Measurements from ENCODE around the gene NSMF.

The NSMF gene

GRCh38 chr9:137433349-137433915, 25.7 kb downstream of the NSMF start:
- DNase-seq (ENCODE audit: low read depth in 2 of 2) = no peak

- DNase-seq (ENCODE audit: low read depth in 2 of 2) = no peak
Observed at GRCh38 chr9:137432687-137433348, 26.3 kb downstream of the NSMF start.

GRCh38 chr9:137431416-137431931, 27.7 kb downstream of the NSMF start:
- no peak for DNase-seq (ENCODE audit: low read depth in 2 of 2)

GRCh38 chr9:137430723-137431415, 28.3 kb downstream of the NSMF start:
- no peak for DNase-seq (ENCODE audit: low read depth in 2 of 2)

GRCh38 chr9:137429974-137430722, 29.0 kb downstream of the NSMF start:
- no peak for DNase-seq (ENCODE audit: low read depth in 2 of 2)

GRCh38 chr9:137429546-137429890, 29.6 kb downstream of the NSMF start:
- no peak for DNase-seq (ENCODE audit: low read depth in 2 of 2)

GRCh38 chr9:137428841-137429545, 30.1 kb downstream of the NSMF start:
- no peak for DNase-seq (ENCODE audit: low read depth in 2 of 2)

- DNase-seq (ENCODE audit: low read depth in 2 of 2) = no peak
Observed at GRCh38 chr9:137428311-137428630, 30.9 kb downstream of the NSMF start.

GRCh38 chr9:137427454-137428310, 31.5 kb downstream of the NSMF start:
- no peak for DNase-seq (ENCODE audit: low read depth in 2 of 2)

GRCh38 chr9:137426018-137426681, 33.0 kb downstream of the NSMF start:
- no peak for DNase-seq (ENCODE audit: low read depth in 2 of 2)

GRCh38 chr9:137423514-137424291, 35.4 kb downstream of the NSMF start:
- DNase-seq (ENCODE audit: low read depth in 2 of 2) = no peak

GRCh38 chr9:137422604-137423513, 36.3 kb downstream of the NSMF start, which contains the start of the genes EXD3 and NOXA1:
EXD3 (minus strand) TSS chr9:137423162; CDS start chr9:137395357, 27,805 bp downstream.
NOXA1 (plus strand) TSS chr9:137423393; CDS start chr9:137423530, 137 bp downstream.
- DNase-seq (ENCODE audit: low read depth in 2 of 2) = peak; percentile 88 to 97

- no peak for DNase-seq (ENCODE audit: low read depth in 2 of 2)
Observed at GRCh38 chr9:137421838-137422603, 37.1 kb downstream of the NSMF start.

- no peak for DNase-seq (ENCODE audit: low read depth in 2 of 2)
Observed at GRCh38 chr9:137417161-137418021, 41.7 kb downstream of the NSMF start.

- DNase-seq (ENCODE audit: low read depth in 2 of 2) = no peak
Observed at GRCh38 chr9:137416563-137417151, 42.5 kb downstream of the NSMF start.

- no peak for DNase-seq (ENCODE audit: low read depth in 2 of 2)
Observed at GRCh38 chr9:137416006-137416562, 43.0 kb downstream of the NSMF start.

Measured in stimulated activated CD4-positive, alpha-beta T cell treated with anti-CD3 and anti-CD28 coated beads, Interleukin-1b, Interleukin-23, amount 100 ng/mL, for 4 hours (primary cell).